Measurements from ENCODE around the gene PALD1. TPM values are rescaled to one million over a fixed set of nuclear protein-coding genes. Genes with fewer than 3 reads are reported as not detected.
A peak's percentile ranks its signal among the peaks of the same experiment; 100 is the strongest.

PALD1 gene
- total RNA-seq, 1 experiment from 2014 or later, result 33.1 TPM

DNA sequence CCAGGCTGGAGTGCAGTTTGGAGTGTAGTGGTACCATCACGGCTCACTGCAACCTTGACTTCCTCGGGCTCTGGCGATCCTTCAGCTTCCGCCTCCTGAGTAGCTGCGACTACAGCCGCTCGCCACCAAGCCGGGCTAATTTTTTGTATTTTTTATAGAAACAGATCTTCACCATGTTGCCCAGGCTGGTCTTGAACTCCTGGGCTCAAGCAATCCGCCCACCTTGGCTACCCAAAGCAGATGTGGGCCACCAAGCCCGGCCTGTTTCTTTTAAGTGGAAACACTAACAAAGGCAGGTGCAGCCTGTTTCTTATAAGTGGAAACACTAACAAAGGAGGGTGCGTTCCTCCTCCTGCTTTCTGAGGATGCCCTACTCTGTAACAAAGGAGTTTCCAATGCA, 105.8 kb downstream of the PALD1 start:
- no peak overlapping the region for H2AFZ ChIP-seq (ENCODE audit: low read depth, low read length, poor library complexity, severe bottlenecking)
- DNase-seq (ENCODE audit: low read depth, low spot score), result no peak
- H3K4me2 ChIP-seq (ENCODE audit: low read length), result peak overlapping the region; percentile 35; the same call in 1 of the 2 replicates
- POLR2A ChIA-PET, result interaction anchor here (2.1 kb wide), 1 partner anchor 12 kb away, joined by 5 read pairs; no protein-coding TSS in a partner anchor
- TF ChIP-seq EZH2 (IDR thresholded peaks at IDR 0.05) (no peak), EZH2phosphoT487 (IDR thresholded peaks at IDR 0.05; ENCODE audit: borderline replicate concordance) (no peak), FOSL1 (IDR thresholded peaks at IDR 0.05; ENCODE audit: low read depth) (no peak), SRF (IDR thresholded peaks at IDR 0.05; ENCODE audit: low read depth) (no peak), TCF7L2 (IDR thresholded peaks at IDR 0.05; ENCODE audit: borderline replicate concordance, extremely low read depth, insufficient read depth, insufficient read length) (no peak), POLR2AphosphoS5 (IDR thresholded peaks at IDR 0.05; ENCODE audit: low read depth, low read length) (no peak), SP1 (IDR thresholded peaks at IDR 0.05; ENCODE audit: low read depth) (no peak), SIN3A (IDR thresholded peaks at IDR 0.05; ENCODE audit: low read depth) (no peak), CEBPB (IDR thresholded peaks at IDR 0.05; ENCODE audit: low read depth) (no peak), ELF1 (IDR thresholded peaks at IDR 0.05; ENCODE audit: borderline replicate concordance, low read depth) (no peak), JUND (IDR thresholded peaks at IDR 0.05) (no peak), EGR1 (IDR thresholded peaks at IDR 0.05; ENCODE audit: low read depth) (no peak)
- TF ChIP-seq, protein P1, sequence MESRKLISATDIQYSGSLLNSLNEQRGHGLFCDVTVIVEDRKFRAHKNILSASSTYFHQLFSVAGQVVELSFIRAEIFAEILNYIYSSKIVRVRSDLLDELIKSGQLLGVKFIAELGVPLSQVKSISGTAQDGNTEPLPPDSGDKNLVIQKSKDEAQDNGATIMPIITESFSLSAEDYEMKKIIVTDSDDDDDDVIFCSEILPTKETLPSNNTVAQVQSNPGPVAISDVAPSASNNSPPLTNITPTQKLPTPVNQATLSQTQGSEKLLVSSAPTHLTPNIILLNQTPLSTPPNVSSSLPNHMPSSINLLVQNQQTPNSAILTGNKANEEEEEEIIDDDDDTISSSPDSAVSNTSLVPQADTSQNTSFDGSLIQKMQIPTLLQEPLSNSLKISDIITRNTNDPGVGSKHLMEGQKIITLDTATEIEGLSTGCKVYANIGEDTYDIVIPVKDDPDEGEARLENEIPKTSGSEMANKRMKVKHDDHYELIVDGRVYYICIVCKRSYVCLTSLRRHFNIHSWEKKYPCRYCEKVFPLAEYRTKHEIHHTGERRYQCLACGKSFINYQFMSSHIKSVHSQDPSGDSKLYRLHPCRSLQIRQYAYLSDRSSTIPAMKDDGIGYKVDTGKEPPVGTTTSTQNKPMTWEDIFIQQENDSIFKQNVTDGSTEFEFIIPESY (IDR thresholded peaks at IDR 0.05; ENCODE audit: extremely low read depth, insufficient replicate concordance, low read length), result no peak
- no peak overlapping the region for H3K4me3 ChIP-seq (replicated peaks in 1 of 2; ENCODE audit: low read depth in 1 of 2, low read length in 2 of 2)
- no TSS peak for BruUV-seq (replicated peaks)
- no peaks in the 10 kb centered on the region for H3K79me2 ChIP-seq (ENCODE audit: insufficient read depth, low read length)
- no peaks in the 10 kb centered on the region for H3K9me3 ChIP-seq (ENCODE audit: control insufficient read depth in 1 of 2, insufficient read depth in 1 of 2, low read depth in 1 of 2, low read length in 2 of 2)
- no peaks in the 10 kb centered on the region for H3K27me3 ChIP-seq (ENCODE audit: insufficient read depth, low read length)
- H3K4me1 ChIP-seq (ENCODE audit: control insufficient read depth in 1 of 2, insufficient read depth in 2 of 2, low read length in 2 of 2), result peaks cover 56 to 96% of the 10 kb centered on the region in 2 experiments
- CTCF ChIA-PET, result interaction anchor here (2.7 kb wide), 1 partner anchor 25 kb away, joined by 6 read pairs; no protein-coding TSS in a partner anchor
- no peak for ATAC-seq
- H4K20me1 ChIP-seq (ENCODE audit: insufficient read depth), result no peaks in the 10 kb centered on the region
- no peaks in the 10 kb centered on the region for H3K9me2 ChIP-seq (ENCODE audit: insufficient read depth)
- intact Hi-C loops (cut with micrococcal nuclease), result no loop called here
- H3K9ac ChIP-seq (ENCODE audit: low read length), result peak overlapping the region; percentile 15; the same call in 1 of the 2 replicates
- RAD21 ChIA-PET (ENCODE audit: low non-redundant PET in 1 of 2, low total read pairs in 2 of 2, uncharacterized antibody in 2 of 2, unreplicated experiment in 2 of 2), result no interaction called here
- H3K36me3 ChIP-seq (ENCODE audit: control insufficient read depth in 1 of 2, insufficient read depth in 2 of 2, low read length in 2 of 2), result no peaks in the 10 kb centered on the region
- peak overlapping the region; percentile 12; the same call in 1 of the 2 replicates for H3K27ac ChIP-seq (ENCODE audit: low read depth, low read length)

Data from HCT116 (cell line).